GM19463 (cell line): ENCODE results near the gene BCAS1.

Source experiments
- ATAC-seq: cut with Tn5 transposase; IDR thresholded peaks from one replicate; pipeline ENCODE4 v1.9.1; 2021; ENCODE audit warnings: mild to moderate bottlenecking, moderate library complexity; ENCODE audit not compliant: unreplicated experiment

BCAS1 gene

GRCh38 chr20:53970232-53970631 is 100.2 kb downstream of the BCAS1 start:
- no peak for ATAC-seq

GRCh38 chr20:53967527-53967926 is 102.9 kb downstream of the BCAS1 start:
- no peak for ATAC-seq

GRCh38 chr20:53966774-53967398 is 103.5 kb downstream of the BCAS1 start:
- ATAC-seq = no peak

- no peak for ATAC-seq
These were observed 105.7 kb downstream of the BCAS1 start for GRCh38 chr20:53964501-53965253.

- ATAC-seq = no peak
These were observed 106.3 kb downstream of the BCAS1 start for GRCh38 chr20:53964067-53964466.

- ATAC-seq = no peak
These were observed 106.8 kb downstream of the BCAS1 start for GRCh38 chr20:53963635-53964034.

GRCh38 chr20:53962388-53962787 is 108.0 kb downstream of the BCAS1 start:
- ATAC-seq = no peak

- ATAC-seq = no peak
These were observed 108.9 kb downstream of the BCAS1 start for GRCh38 chr20:53961527-53961926.

GRCh38 chr20:53960579-53961272 is 109.7 kb downstream of the BCAS1 start:
- ATAC-seq = no peak

GRCh38 chr20:53959911-53960578 is 110.3 kb downstream of the BCAS1 start:
- ATAC-seq = no peak

GRCh38 chr20:53958260-53958659 is 112.1 kb downstream of the BCAS1 start:
- ATAC-seq = no peak

GRCh38 chr20:53957451-53958172 is 112.8 kb downstream of the BCAS1 start:
- ATAC-seq = no peak

- no peak for ATAC-seq
These were observed 114.2 kb downstream of the BCAS1 start for GRCh38 chr20:53956013-53956715.

GRCh38 chr20:53954723-53955658 is 115.4 kb downstream of the BCAS1 start:
- ATAC-seq = no peak

GRCh38 chr20:53952528-53953096 is 117.8 kb downstream of the BCAS1 start:
- ATAC-seq = no peak

- ATAC-seq = no peak
These were observed 119.8 kb downstream of the BCAS1 start for GRCh38 chr20:53950578-53950977.

GRCh38 chr20:53950031-53950430 is 120.4 kb downstream of the BCAS1 start:
- no peak for ATAC-seq

GRCh38 chr20:53949319-53949839 is 121.0 kb downstream of the BCAS1 start:
- ATAC-seq = peak; percentile 95
